ENCODE measurements around the gene SHQ1. TPM values are rescaled to one million over a fixed set of nuclear protein-coding genes. Genes with fewer than 3 reads are reported as not detected.

The SHQ1 gene
- total RNA-seq, 6 experiments from 2014 or later = 18.4 to 21.1 (median 20.2) TPM

DNA sequence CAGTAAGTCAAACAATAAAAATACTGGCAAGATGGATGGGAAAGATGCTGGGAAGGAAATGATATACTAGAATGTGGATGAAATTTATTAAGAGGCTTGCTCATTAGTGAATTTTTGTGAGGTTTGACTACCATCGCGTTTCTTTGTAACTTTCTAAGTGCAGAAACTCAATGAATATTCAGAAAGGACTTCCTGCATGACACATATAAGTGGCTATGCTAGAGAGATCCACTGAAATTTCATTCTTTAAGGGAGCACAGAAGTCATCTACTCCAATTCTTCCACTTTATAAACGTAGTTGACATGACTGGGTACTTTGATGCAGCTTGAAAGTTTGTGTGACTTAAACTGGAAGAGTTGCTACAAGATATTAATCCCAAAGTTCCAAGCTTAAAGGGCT is 88.0 kb downstream of the SHQ1 start:
- TF ChIP-seq, protein P1, sequence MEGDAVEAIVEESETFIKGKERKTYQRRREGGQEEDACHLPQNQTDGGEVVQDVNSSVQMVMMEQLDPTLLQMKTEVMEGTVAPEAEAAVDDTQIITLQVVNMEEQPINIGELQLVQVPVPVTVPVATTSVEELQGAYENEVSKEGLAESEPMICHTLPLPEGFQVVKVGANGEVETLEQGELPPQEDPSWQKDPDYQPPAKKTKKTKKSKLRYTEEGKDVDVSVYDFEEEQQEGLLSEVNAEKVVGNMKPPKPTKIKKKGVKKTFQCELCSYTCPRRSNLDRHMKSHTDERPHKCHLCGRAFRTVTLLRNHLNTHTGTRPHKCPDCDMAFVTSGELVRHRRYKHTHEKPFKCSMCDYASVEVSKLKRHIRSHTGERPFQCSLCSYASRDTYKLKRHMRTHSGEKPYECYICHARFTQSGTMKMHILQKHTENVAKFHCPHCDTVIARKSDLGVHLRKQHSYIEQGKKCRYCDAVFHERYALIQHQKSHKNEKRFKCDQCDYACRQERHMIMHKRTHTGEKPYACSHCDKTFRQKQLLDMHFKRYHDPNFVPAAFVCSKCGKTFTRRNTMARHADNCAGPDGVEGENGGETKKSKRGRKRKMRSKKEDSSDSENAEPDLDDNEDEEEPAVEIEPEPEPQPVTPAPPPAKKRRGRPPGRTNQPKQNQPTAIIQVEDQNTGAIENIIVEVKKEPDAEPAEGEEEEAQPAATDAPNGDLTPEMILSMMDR (IDR thresholded peaks at IDR 0.05) = no peak
- 0 out of 2 replicates have a peak, but pooled peaks cover 4% of the 10 kb centered on the region for H3K36me3 Mint-ChIP-seq (ENCODE audit: low read depth)
- H3K4me3 Mint-ChIP-seq = no peak overlapping the region
- H3K9me3 Mint-ChIP-seq = no peaks in the 10 kb centered on the region
- H3K27me3 Mint-ChIP-seq (ENCODE audit: insufficient read depth) = no peaks in the 10 kb centered on the region
- H3K27ac Mint-ChIP-seq = no peak overlapping the region
- DNase-seq = no peak
- no peaks in the 10 kb centered on the region for H3K4me1 Mint-ChIP-seq (ENCODE audit: low read depth)

DNA sequence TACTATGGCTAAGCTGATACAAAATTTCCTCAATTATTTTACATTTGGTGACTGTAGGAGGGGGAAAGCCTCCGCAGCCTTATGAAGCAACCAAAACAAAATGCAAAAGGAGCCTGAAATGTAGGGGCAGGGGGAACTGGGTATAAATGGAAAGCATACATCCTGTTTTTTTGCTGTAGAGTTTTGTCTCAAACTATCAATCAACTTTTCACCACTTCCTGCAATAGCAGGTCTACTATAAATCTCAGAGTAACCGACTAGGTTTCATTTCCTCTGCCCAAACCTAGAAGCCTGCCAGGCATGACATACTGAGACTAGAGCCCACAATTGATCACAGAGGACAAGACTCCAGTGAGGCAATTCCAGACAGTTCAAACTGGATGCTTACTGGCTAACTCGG is 91.3 kb downstream of the SHQ1 start:
- Mint-ChIP-seq H3K36me3 (ENCODE audit: low read depth) (0 out of 2 replicates have a peak, but pooled peaks cover 3% of the 10 kb centered on the region), H3K27ac (no peak overlapping the region), H3K4me1 (ENCODE audit: low read depth) (no peaks in the 10 kb centered on the region), H3K4me3 (no peak overlapping the region), H3K27me3 (ENCODE audit: insufficient read depth) (no peaks in the 10 kb centered on the region), H3K9me3 (no peaks in the 10 kb centered on the region)
- no peak for DNase-seq
- TF ChIP-seq, protein P1 (IDR thresholded peaks at IDR 0.05) = no peak

DNA sequence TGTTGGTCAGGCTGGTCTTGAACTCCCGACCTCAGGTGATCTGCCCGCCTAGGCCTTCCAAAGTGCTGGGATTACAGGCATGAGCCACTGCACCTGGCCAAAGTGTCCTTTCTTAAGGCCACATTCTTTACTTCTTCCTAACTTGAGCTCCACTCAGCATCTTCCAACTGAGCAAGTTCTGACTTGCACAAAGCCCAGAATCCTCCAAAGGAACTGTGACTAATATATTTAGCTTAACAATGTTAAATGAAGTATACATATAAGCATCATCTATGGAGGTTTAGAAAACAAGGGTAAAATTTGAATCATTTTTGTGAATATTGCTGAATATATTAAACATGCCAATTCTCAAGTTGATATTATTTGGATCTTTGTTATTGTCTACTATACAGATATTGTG is 93.7 kb downstream of the SHQ1 start:
- peaks cover 4% of the 10 kb centered on the region; the same call in 1 of the 2 replicates for H3K36me3 Mint-ChIP-seq (ENCODE audit: low read depth)
- no peak overlapping the region for H3K27ac Mint-ChIP-seq

DNA sequence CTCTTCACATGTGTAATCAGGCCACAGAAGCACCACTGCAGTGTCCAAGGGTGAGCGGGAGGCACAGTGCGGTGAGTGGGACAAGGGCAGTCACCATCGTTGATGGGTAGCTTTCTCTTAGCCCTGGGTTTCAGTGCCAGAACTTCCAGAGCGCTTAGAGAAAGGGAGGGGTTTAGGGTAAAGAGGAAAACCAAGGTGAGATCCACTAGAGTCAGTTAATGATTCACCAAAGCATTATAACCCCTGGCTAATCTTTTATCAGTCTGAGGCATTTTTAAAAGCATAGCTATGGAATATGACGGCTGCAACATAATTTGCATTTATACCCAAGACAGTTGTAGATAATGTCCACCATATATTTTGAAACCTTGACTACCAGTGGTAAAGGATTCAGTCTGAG is 94.8 kb downstream of the SHQ1 start:
- no peaks in the 10 kb centered on the region for H3K27me3 Mint-ChIP-seq (ENCODE audit: insufficient read depth)
- no peak overlapping the region for H3K4me3 Mint-ChIP-seq
- no peak for DNase-seq
- TF ChIP-seq, protein P1 (IDR thresholded peaks at IDR 0.05) = no peak
- H3K27ac Mint-ChIP-seq = no peak overlapping the region
- H3K4me1 Mint-ChIP-seq (ENCODE audit: low read depth) = no peaks in the 10 kb centered on the region
- no peaks in the 10 kb centered on the region for H3K9me3 Mint-ChIP-seq
- peaks cover 7% of the 10 kb centered on the region; the same call in 1 of the 2 replicates for H3K36me3 Mint-ChIP-seq (ENCODE audit: low read depth)

More for the DNA sequence above, 93.7 kb downstream of the SHQ1 start:
- Mint-ChIP-seq H3K4me1 (ENCODE audit: low read depth) (no peaks in the 10 kb centered on the region), H3K9me3 (no peaks in the 10 kb centered on the region), H3K27me3 (ENCODE audit: insufficient read depth) (no peaks in the 10 kb centered on the region), H3K4me3 (no peak overlapping the region)
- DNase-seq = no peak
- TF ChIP-seq, protein P1 (IDR thresholded peaks at IDR 0.05) = no peak

DNA sequence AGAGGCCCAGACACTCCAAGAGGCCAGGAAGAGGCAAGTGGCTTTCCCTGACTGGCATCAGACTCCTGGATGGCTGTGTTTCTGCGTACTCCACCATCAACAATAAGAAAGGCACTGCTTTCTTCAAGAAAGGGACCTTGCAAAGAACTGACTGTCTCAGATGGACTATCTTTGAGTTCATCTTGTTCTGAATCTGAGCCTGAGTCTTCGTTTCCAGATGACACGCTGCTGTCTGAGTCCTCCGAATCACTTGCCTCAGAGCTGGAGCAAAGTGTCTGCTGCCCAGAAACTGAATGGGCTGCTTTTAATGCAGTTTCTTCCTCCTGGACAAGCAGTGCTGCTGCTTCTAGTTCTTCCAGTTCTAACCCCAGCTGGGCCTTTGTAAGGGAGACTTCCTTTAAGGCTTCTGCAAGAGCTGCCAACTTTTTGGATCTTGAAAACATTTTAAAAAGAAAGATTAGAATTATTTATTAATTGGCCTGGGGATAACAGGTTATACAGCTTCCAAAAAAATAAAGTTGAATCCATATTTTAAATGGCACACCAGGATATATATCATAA is 97.8 kb downstream of the SHQ1 start:
- no peak for DNase-seq
- Mint-ChIP-seq H3K4me3 (no peak overlapping the region), H3K9me3 (no peaks in the 10 kb centered on the region), H3K4me1 (ENCODE audit: low read depth) (peaks cover 11% of the 10 kb centered on the region), H3K27ac (no peak overlapping the region), H3K36me3 (ENCODE audit: low read depth) (peaks cover 7% of the 10 kb centered on the region; the same call in 1 of the 2 replicates), H3K27me3 (ENCODE audit: insufficient read depth) (no peaks in the 10 kb centered on the region)
- TF ChIP-seq, protein P1 (IDR thresholded peaks at IDR 0.05) = no peak

All from HFFc6 (cell line).